Trophoblast cell (in vitro differentiated cells and primary cell): Measurements from ENCODE around the gene RAB31.

ENCODE experiments used
- DNase-seq, 2 donors: peaks; one replicate each; pipeline ENCODE4 v3.0.0-alpha.2; 2016
- H2AFZ ChIP-seq: 2 replicates; pipeline ENCODE4 v1.6.1; 2013; ENCODE audit warnings: low read length, moderate library complexity, mild to moderate bottlenecking; ENCODE audit not compliant: insufficient read depth, poor library complexity
- H2AK5ac ChIP-seq: 2 replicates; pipeline ENCODE4 v1.6.1; 2013; ENCODE audit warnings: mild to moderate bottlenecking, low read length
- H2BK120ac ChIP-seq: 2 replicates; pipeline ENCODE4 v1.6.1; 2013; ENCODE audit warnings: low read length, mild to moderate bottlenecking, moderate library complexity; ENCODE audit not compliant: insufficient read depth, poor library complexity
- H2BK12ac ChIP-seq: 2 replicates; pipeline ENCODE4 v1.6.1; 2013; ENCODE audit warnings: mild to moderate bottlenecking, low read length, moderate library complexity
- H2BK5ac ChIP-seq: 2 replicates; pipeline ENCODE4 v1.6.1; 2013; ENCODE audit warnings: low read length, low read depth, moderate library complexity, mild to moderate bottlenecking; ENCODE audit not compliant: poor library complexity
- H3K14ac ChIP-seq: 2 replicates; pipeline ENCODE4 v1.6.1; 2013; ENCODE audit warnings: mild to moderate bottlenecking, low read length
- H3K18ac ChIP-seq: 2 replicates; pipeline ENCODE4 v1.6.1; 2013; ENCODE audit warnings: mild to moderate bottlenecking, low read length
- H3K23ac ChIP-seq: 2 replicates; pipeline ENCODE4 v1.6.1; 2013; ENCODE audit warnings: low read length
- H3K27ac ChIP-seq: 2 replicates; pipeline ENCODE4 v1.5.1; 2013; ENCODE audit warnings: low read depth, mild to moderate bottlenecking, inconsistent platforms, low read length, moderate library complexity
- H3K27me3 ChIP-seq: 2 replicates; pipeline ENCODE4 v1.6.1; 2013; ENCODE audit warnings: inconsistent platforms, mild to moderate bottlenecking, low read length, moderate library complexity; ENCODE audit not compliant: insufficient read depth
- H3K36me3 ChIP-seq, 2 experiments: 1 replicate in 1 of 2; 2 replicates in 1 of 2; pipeline ENCODE4 v1.6.1; 2013; ENCODE audit warnings: low read length in 2 of 2, mild to moderate bottlenecking in 2 of 2, moderate library complexity in 1 of 2; ENCODE audit not compliant: insufficient read depth in 2 of 2, control insufficient read depth in 1 of 2
- H3K4ac ChIP-seq: 2 replicates; pipeline ENCODE4 v1.6.1; 2013; ENCODE audit warnings: low read depth, mild to moderate bottlenecking, low read length, moderate library complexity
- H3K4me1 ChIP-seq, 2 experiments: 1 replicate in 1 of 2; 2 replicates in 1 of 2; pipeline ENCODE4 v1.6.1; 2013; ENCODE audit warnings: low read length in 2 of 2, mild to moderate bottlenecking in 2 of 2, moderate library complexity in 1 of 2; ENCODE audit not compliant: insufficient read depth in 2 of 2, control insufficient read depth in 1 of 2
- H3K4me2 ChIP-seq: 2 replicates; pipeline ENCODE4 v1.6.1; 2013; ENCODE audit warnings: inconsistent platforms, mild to moderate bottlenecking, low read length, moderate library complexity
- H3K4me3 ChIP-seq: 2 replicates; pipeline ENCODE4 v1.5.1; 2013; ENCODE audit warnings: mild to moderate bottlenecking, low read depth, low read length, inconsistent platforms
- H3K79me1 ChIP-seq: one replicate; pipeline ENCODE4 v1.6.1; 2013; ENCODE audit warnings: low read length
- H3K79me2 ChIP-seq: 2 replicates; pipeline ENCODE4 v1.6.1; 2013; ENCODE audit warnings: low read length, mild to moderate bottlenecking; ENCODE audit not compliant: control insufficient read depth, insufficient read depth, poor library complexity
- H3K9ac ChIP-seq: 2 replicates; pipeline ENCODE4 v1.6.1; 2013; ENCODE audit warnings: mild to moderate bottlenecking, low read length
- H3K9me3 ChIP-seq: 2 replicates; pipeline ENCODE4 v1.6.1; 2013; ENCODE audit warnings: low read depth, mild to moderate bottlenecking, control low read depth, inconsistent platforms, low read length; ENCODE audit not compliant: insufficient read depth
- H4K12ac ChIP-seq: 2 replicates; pipeline ENCODE4 v1.6.1; 2013; ENCODE audit warnings: low read depth, mild to moderate bottlenecking, low read length, moderate library complexity
- H4K8ac ChIP-seq: 2 replicates; pipeline ENCODE4 v1.6.1; 2013; ENCODE audit warnings: low read depth, mild to moderate bottlenecking, low read length, moderate library complexity
- H4K91ac ChIP-seq: one replicate; pipeline ENCODE4 v1.6.1; 2013; ENCODE audit warnings: low read depth, mild to moderate bottlenecking, low read length, moderate library complexity
- WGBS: extraction: QIAGEN DNeasy Blood & Tissue Kit; methylation state at CpG from one replicate; pipeline ENCODE4 v1.1.7; 2013; ENCODE audit warnings: missing lambda C conversion rate; ENCODE audit not compliant: insufficient read length, insufficient coverage; ENCODE audit errors: extremely low coverage; 5-methylcytosine and 5-hydroxymethylcytosine counted together

RAB31 gene

GRCh38 chr18:9712611-9713010, 4.5 kb downstream of the RAB31 start:
- Histone ChIP-seq H2AFZ (no peak overlapping the region), H2BK12ac (no peak overlapping the region), H3K4me3 (no peak overlapping the region), H3K79me1 (peaks cover 32% of the 10 kb centered on the region), H4K8ac (no peak overlapping the region), H3K14ac (no peak overlapping the region), H3K18ac (no peak overlapping the region), H2AK5ac (no peak overlapping the region), H3K9ac (no peak overlapping the region), H4K91ac (no peak overlapping the region), H2BK5ac (peak overlapping the region; percentile 21), H3K4ac (peak overlapping the region; percentile 99), H3K27me3 (no peaks in the 10 kb centered on the region), H3K4me2 (no peak overlapping the region), H3K4me1 (peaks cover 49 to 54% of the 10 kb centered on the region in 2 experiments), H4K12ac (no peak overlapping the region), H3K27ac (no peak overlapping the region), H3K36me3 (peaks cover 8 to 19% of the 10 kb centered on the region in 2 experiments), H3K79me2 (peaks cover 66% of the 10 kb centered on the region), H3K23ac (no peak overlapping the region), H3K9me3 (peaks cover 2% of the 10 kb centered on the region), H2BK120ac (no peak overlapping the region)
- DNase-seq: peak in 1 of 2 donors; percentile 48
- WGBS: no CpG with 5 or more reads among the region's 3 CpGs

GRCh38 chr18:9714266-9715087, 6.4 kb downstream of the RAB31 start:
- H3K9me3 ChIP-seq: no peaks in the 10 kb centered on the region
- H3K18ac ChIP-seq: no peak overlapping the region
- no peak overlapping the region for H4K8ac ChIP-seq
- H2AFZ ChIP-seq: no peak overlapping the region
- no peak overlapping the region for H2BK12ac ChIP-seq
- H3K36me3 ChIP-seq: peaks cover 13 to 24% of the 10 kb centered on the region in 2 experiments
- H3K79me2 ChIP-seq: peaks cover 54% of the 10 kb centered on the region
- no peak overlapping the region for H2BK120ac ChIP-seq
- no peak overlapping the region for H4K91ac ChIP-seq
- H3K14ac ChIP-seq: no peak overlapping the region
- peak overlapping the region; percentile 21 for H3K4me2 ChIP-seq
- H3K27me3 ChIP-seq: no peaks in the 10 kb centered on the region
- WGBS: no CpG with 5 or more reads among the region's 10 CpGs
- H4K12ac ChIP-seq: no peak overlapping the region
- peaks cover 16% of the 10 kb centered on the region for H3K79me1 ChIP-seq
- H2BK5ac ChIP-seq: no peak overlapping the region
- H3K4ac ChIP-seq: peak overlapping the region; percentile 96
- H3K9ac ChIP-seq: no peak overlapping the region
- H3K23ac ChIP-seq: no peak overlapping the region
- no peak overlapping the region for H2AK5ac ChIP-seq
- H3K27ac ChIP-seq: no peak overlapping the region
- H3K4me3 ChIP-seq: no peak overlapping the region
- H3K4me1 ChIP-seq: peaks cover 47 to 54% of the 10 kb centered on the region in 2 experiments
- DNase-seq: no peak

- Histone ChIP-seq H3K4me2 (no peak overlapping the region), H3K27ac (no peak overlapping the region), H3K4me3 (no peak overlapping the region), H4K91ac (no peak overlapping the region), H2BK12ac (no peak overlapping the region), H3K27me3 (no peaks in the 10 kb centered on the region), H3K14ac (no peak overlapping the region), H3K79me2 (peaks cover 55% of the 10 kb centered on the region), H4K8ac (no peak overlapping the region), H3K36me3 (peaks cover 15 to 27% of the 10 kb centered on the region in 2 experiments), H4K12ac (no peak overlapping the region), H3K79me1 (peaks cover 13% of the 10 kb centered on the region), H3K9me3 (no peaks in the 10 kb centered on the region), H2AFZ (no peak overlapping the region), H3K23ac (no peak overlapping the region), H3K4ac (peak overlapping the region; percentile 93), H2BK120ac (no peak overlapping the region), H2AK5ac (no peak overlapping the region), H3K4me1 (peaks cover 46 to 52% of the 10 kb centered on the region in 2 experiments), H3K9ac (no peak overlapping the region), H3K18ac (no peak overlapping the region), H2BK5ac (no peak overlapping the region)
- DNase-seq: no peak
- WGBS: no CpG with 5 or more reads among the region's 3 CpGs
Observed at GRCh38 chr18:9715088-9715343, 6.9 kb downstream of the RAB31 start.

GRCh38 chr18:9715978-9716774, 8.1 kb downstream of the RAB31 start:
- Histone ChIP-seq H3K79me2 (peaks cover 50% of the 10 kb centered on the region), H3K9ac (no peak overlapping the region)

More at GRCh38 chr18:9715978-9716774, 8.1 kb downstream of the RAB31 start:
- H4K8ac ChIP-seq: no peak overlapping the region
- H3K9me3 ChIP-seq: no peaks in the 10 kb centered on the region
- no peaks in the 10 kb centered on the region for H3K27me3 ChIP-seq
- H3K36me3 ChIP-seq: peaks cover 15 to 31% of the 10 kb centered on the region in 2 experiments
- no peak overlapping the region for H4K91ac ChIP-seq
- H2AFZ ChIP-seq: no peak overlapping the region
- no peak overlapping the region for H3K4me2 ChIP-seq
- no peak overlapping the region for H2BK12ac ChIP-seq
- H3K4me3 ChIP-seq: no peak overlapping the region
- no peak overlapping the region for H2BK120ac ChIP-seq
- H3K18ac ChIP-seq: no peak overlapping the region
- no peak overlapping the region for H2BK5ac ChIP-seq
- H4K12ac ChIP-seq: no peak overlapping the region
- no peak overlapping the region for H3K23ac ChIP-seq
- no peak overlapping the region for H3K14ac ChIP-seq
- H3K4ac ChIP-seq: peak overlapping the region; percentile 87
- no peak overlapping the region for H2AK5ac ChIP-seq
- H3K4me1 ChIP-seq: peaks cover 39 to 44% of the 10 kb centered on the region in 2 experiments
- WGBS: no CpG with 5 or more reads among the region's 10 CpGs
- no peak for DNase-seq
- peaks cover 3% of the 10 kb centered on the region for H3K79me1 ChIP-seq
- H3K27ac ChIP-seq: no peak overlapping the region
